Neuron (in vitro differentiated cells): Measurements from ENCODE around the gene PRCC.

Experiments
- H2AFZ ChIP-seq: one replicate; pipeline ENCODE4 v1.6.1; 2013; ENCODE audit warnings: low read depth, mild to moderate bottlenecking, inconsistent platforms, low read length, moderate library complexity
- H3K27me3 ChIP-seq: one replicate; pipeline ENCODE4 v1.6.1; 2013; ENCODE audit warnings: low read length; ENCODE audit not compliant: insufficient read depth
- H3K36me3 ChIP-seq: one replicate; pipeline ENCODE4 v1.6.1; 2013; ENCODE audit warnings: low read length; ENCODE audit not compliant: insufficient read depth
- H3K4me1 ChIP-seq: one replicate; pipeline ENCODE4 v1.6.1; 2013; ENCODE audit warnings: low read length; ENCODE audit not compliant: insufficient read depth
- H3K4me3 ChIP-seq: 2 replicates; pipeline ENCODE4 v1.5.1; 2013; ENCODE audit warnings: mild to moderate bottlenecking, low read length, moderate library complexity
- H3K9me3 ChIP-seq: one replicate; pipeline ENCODE4 v1.6.1; 2013; ENCODE audit warnings: low read length

The PRCC gene

GRCh38 chr1:156828400-156829124 is 61.2 kb downstream of the PRCC start:
- Histone ChIP-seq H3K9me3 (no peaks in the 10 kb centered on the region), H2AFZ (no peak overlapping the region), H3K27me3 (peaks cover 33% of the 10 kb centered on the region), H3K36me3 (no peaks in the 10 kb centered on the region), H3K4me3 (no peak overlapping the region), H3K4me1 (no peaks in the 10 kb centered on the region)

- peaks cover 54% of the 10 kb centered on the region for H3K27me3 ChIP-seq
- no peaks in the 10 kb centered on the region for H3K4me1 ChIP-seq
- no peaks in the 10 kb centered on the region for H3K36me3 ChIP-seq
- no peak overlapping the region for H3K4me3 ChIP-seq
- H3K9me3 ChIP-seq: no peaks in the 10 kb centered on the region
- H2AFZ ChIP-seq: no peak overlapping the region
Measured at GRCh38 chr1:156832434-156832833, 65.1 kb downstream of the PRCC start.

GRCh38 chr1:156833603-156834002 is 66.3 kb downstream of the PRCC start:
- no peaks in the 10 kb centered on the region for H3K4me1 ChIP-seq
- no peaks in the 10 kb centered on the region for H3K36me3 ChIP-seq
- peaks cover 56% of the 10 kb centered on the region for H3K27me3 ChIP-seq
- H3K4me3 ChIP-seq: no peak overlapping the region
- no peaks in the 10 kb centered on the region for H3K9me3 ChIP-seq
- no peak overlapping the region for H2AFZ ChIP-seq

- peaks cover 2% of the 10 kb centered on the region for H3K4me1 ChIP-seq
- peaks cover 56% of the 10 kb centered on the region for H3K27me3 ChIP-seq
- no peak overlapping the region for H3K4me3 ChIP-seq
- no peaks in the 10 kb centered on the region for H3K9me3 ChIP-seq
- H2AFZ ChIP-seq: no peak overlapping the region
- no peaks in the 10 kb centered on the region for H3K36me3 ChIP-seq
Measured at GRCh38 chr1:156834322-156834721, 67.0 kb downstream of the PRCC start.

- peaks cover 52% of the 10 kb centered on the region for H3K27me3 ChIP-seq
- H3K9me3 ChIP-seq: no peaks in the 10 kb centered on the region
Measured at GRCh38 chr1:156836041-156836654, 68.8 kb downstream of the PRCC start.

GRCh38 chr1:156836892-156837291 is 69.6 kb downstream of the PRCC start:
- H3K27me3 ChIP-seq: peaks cover 52% of the 10 kb centered on the region

More at GRCh38 chr1:156836041-156836654, 68.8 kb downstream of the PRCC start:
- Histone ChIP-seq H3K36me3 (no peaks in the 10 kb centered on the region), H3K4me1 (peaks cover 10% of the 10 kb centered on the region), H3K4me3 (no peak overlapping the region), H2AFZ (no peak overlapping the region)

GRCh38 chr1:156838972-156839371 is 71.6 kb downstream of the PRCC start:
- no peaks in the 10 kb centered on the region for H3K36me3 ChIP-seq
- H3K4me1 ChIP-seq: peaks cover 10% of the 10 kb centered on the region
- H2AFZ ChIP-seq: no peak overlapping the region
- H3K9me3 ChIP-seq: peaks cover 4% of the 10 kb centered on the region
- peaks cover 50% of the 10 kb centered on the region for H3K27me3 ChIP-seq
- H3K4me3 ChIP-seq: no peak overlapping the region

More at GRCh38 chr1:156836892-156837291, 69.6 kb downstream of the PRCC start:
- H3K9me3 ChIP-seq: peaks cover 2% of the 10 kb centered on the region
- no peak overlapping the region for H3K4me3 ChIP-seq
- no peaks in the 10 kb centered on the region for H3K36me3 ChIP-seq
- no peak overlapping the region for H2AFZ ChIP-seq
- H3K4me1 ChIP-seq: peaks cover 10% of the 10 kb centered on the region

- Histone ChIP-seq H3K4me1 (peaks cover 10% of the 10 kb centered on the region), H3K36me3 (no peaks in the 10 kb centered on the region), H3K4me3 (no peak overlapping the region), H2AFZ (no peak overlapping the region), H3K9me3 (peaks cover 4% of the 10 kb centered on the region), H3K27me3 (peaks cover 51% of the 10 kb centered on the region)
Measured at GRCh38 chr1:156839426-156840109, 72.2 kb downstream of the PRCC start.

- Histone ChIP-seq H3K36me3 (no peaks in the 10 kb centered on the region), H3K4me3 (no peak overlapping the region), H2AFZ (no peak overlapping the region), H3K4me1 (peaks cover 10% of the 10 kb centered on the region), H3K27me3 (peaks cover 52% of the 10 kb centered on the region), H3K9me3 (peaks cover 4% of the 10 kb centered on the region)
Measured at GRCh38 chr1:156840186-156840897, 73.0 kb downstream of the PRCC start.

GRCh38 chr1:156840898-156841279 is 73.6 kb downstream of the PRCC start:
- Histone ChIP-seq H3K4me3 (no peak overlapping the region), H3K27me3 (peaks cover 51% of the 10 kb centered on the region), H2AFZ (no peak overlapping the region), H3K36me3 (no peaks in the 10 kb centered on the region), H3K4me1 (peaks cover 10% of the 10 kb centered on the region), H3K9me3 (peaks cover 4% of the 10 kb centered on the region)

GRCh38 chr1:156841295-156841855 is 74.0 kb downstream of the PRCC start:
- Histone ChIP-seq H3K9me3 (peaks cover 4% of the 10 kb centered on the region), H3K4me1 (peaks cover 10% of the 10 kb centered on the region), H2AFZ (no peak overlapping the region), H3K27me3 (peaks cover 52% of the 10 kb centered on the region), H3K36me3 (no peaks in the 10 kb centered on the region), H3K4me3 (no peak overlapping the region)

GRCh38 chr1:156842618-156843300 is 75.4 kb downstream of the PRCC start:
- H3K9me3 ChIP-seq: peaks cover 5% of the 10 kb centered on the region
- peaks cover 63% of the 10 kb centered on the region for H3K27me3 ChIP-seq
- no peak overlapping the region for H3K4me3 ChIP-seq
- no peak overlapping the region for H2AFZ ChIP-seq
- peaks cover 10% of the 10 kb centered on the region for H3K4me1 ChIP-seq
- no peaks in the 10 kb centered on the region for H3K36me3 ChIP-seq
